K562 (cell line): ENCODE measurements around the gene TBC1D2B. TPM values are rescaled to one million over a fixed set of nuclear protein-coding genes. Genes with fewer than 3 reads are reported as not detected.

Experiments used
- ATAC-seq: fragments of 200-7000 bp; cut with Tn5 transposase; 3 replicates; pipeline ENCODE4 v1.9.1; 2020; ENCODE audit warnings: moderate library complexity
- BruUV-seq: library from RNA; stranded (reverse); fragments of 400-500 nt; replicated peaks from 2 replicates; lab custom pipeline; 2021; lab: Mats Ljungman, UMichigan
- CTCF ChIA-PET: fragments of 300-600 bp; formaldehyde crosslinking; extraction: SDS; loops from one replicate; lab custom pipeline; 2021; ENCODE audit warnings: low intra/inter-chr PET ratio; lab: Yijun Ruan, JAX
- POLR2A ChIA-PET: fragments of 300-600, 350-650 bp; sonication (Branson Sonifier 250); formaldehyde crosslinking; extraction: SDS; loops from one replicate; lab custom pipeline; 2021; ENCODE audit warnings: antibody characterized with exemption, inconsistent platforms; lab: Yijun Ruan, JAX
- DNase-seq, 4 experiments: peaks; one replicate each; pipeline versions ENCODE4 v3.0.0 to v3.0.0-alpha.2; 2011 to 2018; ENCODE audit warnings: low spot score in 3 of 4, mixed read lengths in 3 of 4; ENCODE audit errors: extremely low read depth in 1 of 4
- FAIRE-seq: peaks from 2 replicates; lab custom pipeline; 2011; peaks lifted over from hg19 to GRCh38; lab: Jason Lieb, UNC
- H2AFZ ChIP-seq: 2 replicates; pipeline ENCODE4 v1.6.0; 2011; ENCODE audit warnings: low read depth, low read length, control low read depth, inconsistent platforms
- H3K27ac ChIP-seq: fragments of 200-600 bp; 3 replicates; pipeline ENCODE4 v1.8.0; 2011; ENCODE audit warnings: low read depth, mild to moderate bottlenecking, control low read depth, inconsistent platforms, low read length, moderate library complexity, mixed read lengths; ENCODE audit errors: extremely low read depth
- H3K27me3 ChIP-seq, 2 experiments: fragments of 300-600 bp in 1 of 2; 2 replicates in 1 of 2; 3 replicates in 1 of 2; pipeline versions ENCODE4 v1.6.0 to v1.8.0; 2011; ENCODE audit warnings: inconsistent platforms in 2 of 2, low read length in 2 of 2, mild to moderate bottlenecking in 1 of 2, mixed read lengths in 1 of 2, moderate library complexity in 1 of 2; ENCODE audit not compliant: control insufficient read depth in 2 of 2, insufficient read depth in 2 of 2
- H3K36me3 ChIP-seq: fragments of 300-600 bp; 3 replicates; pipeline ENCODE4 v1.8.0; 2011; ENCODE audit warnings: mild to moderate bottlenecking, low read length, inconsistent platforms; ENCODE audit not compliant: control insufficient read depth, insufficient read depth
- H3K4me1 ChIP-seq, 2 experiments: fragments of 200-600 bp in 1 of 2; replicated peaks in 1 of 2; 2 replicates in 1 of 2; 3 replicates in 1 of 2; pipeline versions ENCODE4 v1.5.1 to v1.8.0; 2011; ENCODE audit warnings: inconsistent platforms in 2 of 2, low read length in 2 of 2, mild to moderate bottlenecking in 1 of 2, mixed read lengths in 1 of 2, moderate library complexity in 1 of 2; ENCODE audit not compliant: control insufficient read depth in 2 of 2, insufficient read depth in 2 of 2
- H3K4me2 ChIP-seq: 2 replicates; pipeline ENCODE4 v1.6.1; 2011; ENCODE audit warnings: low read length, control low read depth, inconsistent platforms, mixed read lengths; ENCODE audit not compliant: insufficient read depth
- H3K4me3 ChIP-seq: fragments of 200-600 bp; sonication (generic), shearing (Covaris generic); 2 replicates; pipeline ENCODE4 v1.5.1; 2016; ENCODE audit warnings: control low read depth, inconsistent platforms
- H3K79me2 ChIP-seq: fragments of 200-600 bp; 3 replicates; pipeline ENCODE4 v1.8.0; 2011; ENCODE audit warnings: low read length, inconsistent platforms; ENCODE audit not compliant: control insufficient read depth, insufficient read depth
- H3K9ac ChIP-seq, 2 experiments: 2 replicates each; pipeline versions ENCODE4 v1.6.0 to v1.6.1; 2011; ENCODE audit warnings: low read depth in 2 of 2, low read length in 2 of 2, control low read depth in 1 of 2, inconsistent platforms in 1 of 2, mild to moderate bottlenecking in 1 of 2, mixed read lengths in 1 of 2; ENCODE audit not compliant: insufficient read depth in 1 of 2
- H3K9me1 ChIP-seq: one replicate; pipeline ENCODE4 v1.6.0; 2011; ENCODE audit warnings: inconsistent platforms, mild to moderate bottlenecking, low read length, moderate library complexity; ENCODE audit not compliant: control insufficient read depth, insufficient read depth
- H3K9me3 ChIP-seq: replicated peaks from 2 replicates; pipeline ENCODE4 v1.5.1; 2011; ENCODE audit warnings: low read depth, low read length, inconsistent platforms; ENCODE audit not compliant: control insufficient read depth, insufficient read depth
- H4K20me1 ChIP-seq: replicated peaks from 2 replicates; pipeline ENCODE4 v1.6.1; 2011; ENCODE audit warnings: low read length, inconsistent platforms, mixed read lengths; ENCODE audit not compliant: control insufficient read depth, insufficient read depth
- ARID3B ChIP-seq: fragments of 250-450 bp; sonication (Bioruptor Pico); IDR thresholded peaks from 2 replicates; pipeline ENCODE4 v1.4.0; 2020; ENCODE audit warnings: borderline replicate concordance
- ASH1L ChIP-seq: fragments of 450-650 bp; IDR thresholded peaks from 2 replicates; pipeline ENCODE4 v1.6.1; 2018; ENCODE audit warnings: borderline replicate concordance, mild to moderate bottlenecking, low read depth; ENCODE audit not compliant: partially characterized antibody
- ELF1 ChIP-seq: fragments of 200-800 bp; sonication (Bioruptor generic); IDR thresholded peaks from 2 replicates; pipeline ENCODE4 v1.6.1; 2016; ENCODE audit warnings: missing genetic modification characterization, missing compliant biosample characterization
- ELF2 ChIP-seq: fragments of 250-450 bp; sonication (Bioruptor Pico); IDR thresholded peaks from 2 replicates; pipeline ENCODE4 v1.5.0; 2021; ENCODE audit warnings: mild to moderate bottlenecking
- GABPB2 ChIP-seq: fragments of 250-450 bp; sonication (Bioruptor Pico); conservative IDR thresholded peaks from 2 replicates; pipeline ENCODE4 v1.5.1; 2021; ENCODE audit warnings: mild to moderate bottlenecking
- HDGF ChIP-seq: fragments of 450-650 bp; IDR thresholded peaks from 2 replicates; pipeline ENCODE4 v1.6.1; 2016
- HNRNPLL ChIP-seq: fragments of 200-400 bp; formaldehyde crosslinking; IDR thresholded peaks from 2 replicates; pipeline ENCODE4 v1.6.1; 2017; ENCODE audit warnings: low read length, low read depth, mild to moderate bottlenecking; ENCODE audit not compliant: poor library complexity, severe bottlenecking
- MED1 ChIP-seq: sonication (generic); formaldehyde crosslinking; IDR thresholded peaks from 2 replicates; pipeline ENCODE4 v1.8.1; 2023; ENCODE audit warnings: missing genetic modification reagents, borderline replicate concordance
- RAD21 ChIP-seq, 2 experiments: fragments of 250-450 bp in 1 of 2; fragments of 450-650 bp in 1 of 2; sonication (Bioruptor Pico) in 1 of 2; formaldehyde crosslinking in 1 of 2; IDR thresholded peaks in 1 of 2; conservative IDR thresholded peaks in 1 of 2; 2 replicates each; pipeline versions ENCODE4 v1.4.0 to v1.8.0; 2020 to 2022; ENCODE audit warnings: mild to moderate bottlenecking in 2 of 2, moderate library complexity in 1 of 2
- SAFB ChIP-seq: fragments of 200-400 bp; formaldehyde crosslinking; IDR thresholded peaks from 2 replicates; pipeline ENCODE4 v1.6.1; 2017; ENCODE audit warnings: low read depth, low read length, borderline replicate concordance
- SRSF1 ChIP-seq: fragments of 200-400 bp; formaldehyde crosslinking; IDR thresholded peaks from 2 replicates; pipeline ENCODE4 v1.6.1; 2017; ENCODE audit warnings: mild to moderate bottlenecking, low read depth, low read length, moderate library complexity
- TEAD4 ChIP-seq, 2 experiments: sonication (generic) in 1 of 2; formaldehyde crosslinking in 1 of 2; IDR thresholded peaks; 2 replicates each; pipeline versions ENCODE4 v1.6.1 to v1.8.0; 2012 to 2022; ENCODE audit warnings: borderline replicate concordance in 1 of 2, inconsistent platforms in 1 of 2, low read length in 1 of 2, mild to moderate bottlenecking in 1 of 2, missing genetic modification reagents in 1 of 2
- TFAM ChIP-seq: fragments of 250-450 bp; sonication (Bioruptor Pico); conservative IDR thresholded peaks from 2 replicates; pipeline ENCODE4 v1.5.0; 2021; ENCODE audit warnings: mild to moderate bottlenecking, moderate library complexity
- ZFP91 ChIP-seq: sonication (generic); formaldehyde crosslinking; IDR thresholded peaks from 2 replicates; pipeline ENCODE4 v1.8.0; 2022; ENCODE audit warnings: mild to moderate bottlenecking, missing genetic modification reagents
- ZNF165 ChIP-seq: fragments of 250-450 bp; sonication (Bioruptor Pico); IDR thresholded peaks from 2 replicates; pipeline ENCODE4 v1.4.0; 2020; ENCODE audit warnings: borderline replicate concordance
- ZNF184 ChIP-seq: sonication (generic); formaldehyde crosslinking; IDR thresholded peaks from 2 replicates; pipeline ENCODE4 v1.5.0; 2020; ENCODE audit warnings: missing genetic modification reagents
- ZNF282 ChIP-seq: sonication (generic); formaldehyde crosslinking; IDR thresholded peaks from 2 replicates; pipeline ENCODE4 v1.8.1; 2023; ENCODE audit warnings: missing genetic modification reagents
- WGBS: fragments of 100-300 bp; shearing (Covaris generic); methylation state at CpG from one replicate; pipeline ENCODE4 v1.1.6; 2016; ENCODE audit warnings: low coverage, mixed read lengths; ENCODE audit not compliant: insufficient coverage; ENCODE audit errors: missing lambda C conversion rate; 5-methylcytosine and 5-hydroxymethylcytosine counted together
- in situ Hi-C: fragments of 300-500 bp; cut with MboI; formaldehyde crosslinking; loops from 4 replicates; pipeline ENCODE4 v1.15.0; 2018; ENCODE audit warnings: inconsistent platforms, mixed read lengths
- intact Hi-C: fragments of 100-400 bp; cut with micrococcal nuclease; formaldehyde crosslinking; loops from 2 replicates; pipeline ENCODE4 v1.14.2; 2022
- polyA plus RNA-seq, 8 experiments: library from polyadenylated mRNA; depleted of rRNA in 4 of 8; stranded (reverse) in 5 of 8; unstranded in 3 of 8; fragments of >200 nt; fragmentation: Nextera tagmentation in 2 of 8; fragmentation: Illumina TruSeq in 1 of 8; extraction: Ambion mirVana in 2 of 8; extraction: Trizol in 1 of 8; gene quantifications; 2 replicates each; pipeline versions ENCODE4 v1.2.1 to v1.2.3, GENCODE V29; 2011 to 2014; ENCODE audit warnings: inconsistent platforms in 1 of 8, missing spikeins in 1 of 8
- total RNA-seq, 7 experiments: library from RNA; depleted of rRNA in 6 of 7; stranded (reverse); fragments of >200 nt in 6 of 7; fragmentation: Illumina TruSeq in 2 of 7; extraction: Trizol in 2 of 7; gene quantifications; 2 replicates each; pipeline versions ENCODE4 v1.2.1 to v1.2.3, GENCODE V29; 2011 to 2021; ENCODE audit warnings: low replicate concordance in 1 of 7

The TBC1D2B gene
- total and polyA plus RNA-seq, 9 of the 15 experiments (the other 6 are each of a cell fraction or from before 2014, with no cell fraction given) = 0.15 to 16.3 (median 8.9) TPM

GRCh38 chr15:78079298-78080087, 2.0 kb upstream of the TBC1D2B start:
- in situ Hi-C loops (no loop called here), intact Hi-C loops (no loop called here)
- Histone ChIP-seq H3K4me2 (no peak overlapping the region), H3K9me3 (no peaks in the 10 kb centered on the region), H3K27me3 (no peaks in the 10 kb centered on the region), H3K4me3 (no peak overlapping the region), H3K79me2 (peaks cover 10% of the 10 kb centered on the region; the same call in 2 of the 3 replicates), H3K36me3 (no peaks in the 10 kb centered on the region), H3K9me1 (no peaks in the 10 kb centered on the region), H3K9ac (no peak overlapping the region; a peak in 1 of 4 replicates), H3K27ac (no peak overlapping the region), H2AFZ (no peak overlapping the region), H3K4me1 (peaks cover 7 to 20% of the 10 kb centered on the region in 2 experiments; a peak in 3 of 5 replicates), H4K20me1 (peaks cover 9% of the 10 kb centered on the region)
- no TSS peak for BruUV-seq
- ATAC-seq = no peak
- CTCF ChIA-PET = no interaction called here
- POLR2A ChIA-PET = interaction anchor here (0.7 to 1.4 kb wide), 2 partner anchors 20 to 83 kb away, joined by 3 to 4 read pairs; no protein-coding TSS in a partner anchor
- FAIRE-seq = no peak
- WGBS = 61% methylated on average over 11 of the region's 11 CpGs
- DNase-seq = no peak
- TF ChIP-seq TEAD4 (IDR thresholded peaks at IDR 0.05; ENCODE audit: low read length) (no peak), TEAD4 (CRISPR knock-in tag; IDR thresholded peaks at IDR 0.05; ENCODE audit: borderline replicate concordance) (no peak), GABPB2 (CRISPR knock-in tag) (no peak), HDGF (no peak), ELF2 (CRISPR knock-in tag) (no peak), ASH1L (no peak), ZNF165 (CRISPR knock-in tag) (no peak), ZNF184 (no peak), ZNF282 (no peak), MED1 (CRISPR knock-in tag) (no peak), ELF1 (tag) (no peak), RAD21 (CRISPR knock-in tag; conservative IDR thresholded peaks at IDR 0.05 in 1 of 2, IDR thresholded peaks at IDR 0.05 in 1 of 2) (no peak), SRSF1 (no peak), HNRNPLL (no peak), ARID3B (CRISPR knock-in tag) (no peak), ZFP91 (no peak), TFAM (CRISPR knock-in tag) (no peak), SAFB (no peak)
